ENCODE results near the gene EVA1C.

DNA sequence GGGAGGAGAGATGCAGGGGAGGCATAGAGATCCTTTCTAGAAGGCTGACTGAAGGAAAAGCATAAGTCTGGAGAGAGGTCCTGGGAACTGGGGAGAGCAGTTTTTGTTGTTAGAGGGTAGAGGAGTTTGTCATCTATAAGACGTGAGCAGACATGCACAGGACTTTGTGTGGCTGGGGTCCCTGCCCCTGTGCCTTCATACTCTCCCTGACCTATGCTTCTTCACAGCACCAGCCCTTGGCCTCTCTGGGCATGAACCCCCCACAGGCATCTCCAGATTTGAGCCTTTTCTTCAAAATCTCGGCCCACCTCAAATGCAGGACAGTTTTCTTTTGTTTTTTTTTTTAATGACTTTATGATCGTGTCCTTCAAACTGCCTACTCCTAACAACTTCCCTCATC is 79.9 kb downstream of the EVA1C start:
- TF ChIP-seq, protein P1, sequence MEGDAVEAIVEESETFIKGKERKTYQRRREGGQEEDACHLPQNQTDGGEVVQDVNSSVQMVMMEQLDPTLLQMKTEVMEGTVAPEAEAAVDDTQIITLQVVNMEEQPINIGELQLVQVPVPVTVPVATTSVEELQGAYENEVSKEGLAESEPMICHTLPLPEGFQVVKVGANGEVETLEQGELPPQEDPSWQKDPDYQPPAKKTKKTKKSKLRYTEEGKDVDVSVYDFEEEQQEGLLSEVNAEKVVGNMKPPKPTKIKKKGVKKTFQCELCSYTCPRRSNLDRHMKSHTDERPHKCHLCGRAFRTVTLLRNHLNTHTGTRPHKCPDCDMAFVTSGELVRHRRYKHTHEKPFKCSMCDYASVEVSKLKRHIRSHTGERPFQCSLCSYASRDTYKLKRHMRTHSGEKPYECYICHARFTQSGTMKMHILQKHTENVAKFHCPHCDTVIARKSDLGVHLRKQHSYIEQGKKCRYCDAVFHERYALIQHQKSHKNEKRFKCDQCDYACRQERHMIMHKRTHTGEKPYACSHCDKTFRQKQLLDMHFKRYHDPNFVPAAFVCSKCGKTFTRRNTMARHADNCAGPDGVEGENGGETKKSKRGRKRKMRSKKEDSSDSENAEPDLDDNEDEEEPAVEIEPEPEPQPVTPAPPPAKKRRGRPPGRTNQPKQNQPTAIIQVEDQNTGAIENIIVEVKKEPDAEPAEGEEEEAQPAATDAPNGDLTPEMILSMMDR (IDR thresholded peaks at IDR 0.05 in 2 of 3, conservative IDR thresholded peaks at IDR 0.05 in 1 of 3; ENCODE audit: borderline replicate concordance in 1 of 3, insufficient read depth in 1 of 3, low read depth in 2 of 3, low read length in 2 of 3): no peak
- TF ChIP-seq POLR2A (IDR thresholded peaks at IDR 0.05; ENCODE audit: borderline replicate concordance, extremely low read depth, insufficient read depth, insufficient read length): no peak
- TF ChIP-seq, protein P2, sequence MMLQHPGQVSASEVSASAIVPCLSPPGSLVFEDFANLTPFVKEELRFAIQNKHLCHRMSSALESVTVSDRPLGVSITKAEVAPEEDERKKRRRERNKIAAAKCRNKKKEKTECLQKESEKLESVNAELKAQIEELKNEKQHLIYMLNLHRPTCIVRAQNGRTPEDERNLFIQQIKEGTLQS (IDR thresholded peaks at IDR 0.05): no peak
- no peak for TF ChIP-seq EZH2phosphoT487 (IDR thresholded peaks at IDR 0.05; ENCODE audit: borderline replicate concordance)
- no peak for TF ChIP-seq POLR2AphosphoS5 (IDR thresholded peaks at IDR 0.05; ENCODE audit: low read depth, low read length)
- no peak for TF ChIP-seq ZNF274 (IDR thresholded peaks at IDR 0.05; ENCODE audit: low read depth, low read length)

Data from HCT116 (cell line).